K562 (cell line): ENCODE data around the gene GLCCI1. TPM values are rescaled to one million over a fixed set of nuclear protein-coding genes. Genes with fewer than 3 reads are reported as not detected.
A peak's percentile ranks its signal among the peaks of the same experiment; 100 is the strongest.

Source experiments
- CAMTA2 ChIP-seq: fragments of 250-450 bp; sonication (Bioruptor Pico); conservative IDR thresholded peaks from 2 replicates; pipeline ENCODE4 v1.5.1; 2022
- GTF2E2 ChIP-seq: fragments of 200-800 bp; sonication (Bioruptor generic); IDR thresholded peaks from 2 replicates; pipeline ENCODE4 v1.6.1; 2016; ENCODE audit warnings: missing genetic modification characterization, missing compliant biosample characterization
- HNRNPK ChIP-seq: fragments of 200-400 bp; formaldehyde crosslinking; IDR thresholded peaks from one replicate; pipeline ENCODE4 v1.6.1; 2018; ENCODE audit warnings: mild to moderate bottlenecking, low read depth, low read length; ENCODE audit not compliant: poor library complexity, severe bottlenecking
- NCOA1 ChIP-seq: fragments of 450-650 bp; IDR thresholded peaks from 2 replicates; pipeline ENCODE4 v1.6.1; 2016; ENCODE audit warnings: low read depth
- NCOA4 ChIP-seq: fragments of 450-650 bp; IDR thresholded peaks from 2 replicates; pipeline ENCODE4 v1.6.1; 2018; ENCODE audit warnings: mild to moderate bottlenecking; ENCODE audit not compliant: partially characterized antibody
- NCOR1 ChIP-seq: fragments of 450-650 bp; IDR thresholded peaks from 2 replicates; pipeline ENCODE4 v1.6.1; 2016; ENCODE audit warnings: mild to moderate bottlenecking, moderate library complexity
- PYGO2 ChIP-seq: fragments of 450-650 bp; IDR thresholded peaks from 2 replicates; pipeline ENCODE4 v1.6.1; 2016; ENCODE audit warnings: mild to moderate bottlenecking, missing genetic modification characterization, moderate library complexity, missing compliant biosample characterization
- SIN3A ChIP-seq, 2 experiments: fragments of 150-350 bp in 1 of 2; IDR thresholded peaks; 2 replicates each; pipeline ENCODE4 v1.6.1; 2011 to 2016; ENCODE audit warnings: borderline replicate concordance in 2 of 2, low read depth in 2 of 2, low read length in 2 of 2, mild to moderate bottlenecking in 2 of 2, moderate library complexity in 2 of 2; ENCODE audit not compliant: control insufficient read depth in 1 of 2
- SIN3B ChIP-seq: fragments of 450-650 bp; IDR thresholded peaks from 2 replicates; pipeline ENCODE4 v1.6.1; 2017; ENCODE audit warnings: low read depth, mild to moderate bottlenecking, moderate library complexity
- SMAD4 ChIP-seq: fragments of 250-450 bp; sonication (Bioruptor Pico); conservative IDR thresholded peaks from 2 replicates; pipeline ENCODE4 v1.8.0; 2021; ENCODE audit warnings: inconsistent platforms, mild to moderate bottlenecking, moderate library complexity
- TOE1 ChIP-seq, 2 experiments: fragments of 450-650 bp in 1 of 2; sonication (generic) in 1 of 2; formaldehyde crosslinking in 1 of 2; IDR thresholded peaks; 2 replicates each; pipeline versions ENCODE4 v1.7.1 to v1.8.0; 2016 to 2022; ENCODE audit warnings: borderline replicate concordance in 2 of 2, mild to moderate bottlenecking in 2 of 2, antibody characterized with exemption in 1 of 2, inconsistent platforms in 1 of 2, low read depth in 1 of 2, missing genetic modification reagents in 1 of 2, moderate library complexity in 1 of 2
- ZBTB1 ChIP-seq: sonication (generic); formaldehyde crosslinking; IDR thresholded peaks from 2 replicates; pipeline ENCODE4 v1.8.1; 2023; ENCODE audit warnings: missing genetic modification reagents, low read depth, mild to moderate bottlenecking, borderline replicate concordance
- ZNF354B ChIP-seq: fragments of 250-450 bp; sonication (Bioruptor Pico); IDR thresholded peaks from 2 replicates; pipeline ENCODE4 v1.4.0; 2020
- ZNF695 ChIP-seq: fragments of 450-650 bp; formaldehyde crosslinking; IDR thresholded peaks from 2 replicates; pipeline ENCODE4 v1.4.0; 2020; ENCODE audit warnings: mild to moderate bottlenecking, moderate library complexity
- ZNF717 ChIP-seq: fragments of 250-450 bp; sonication (Bioruptor Pico); IDR thresholded peaks from 2 replicates; pipeline ENCODE4 v1.5.0; 2021
- polyA plus RNA-seq, 8 experiments: library from polyadenylated mRNA; depleted of rRNA in 4 of 8; stranded (reverse) in 5 of 8; unstranded in 3 of 8; fragments of >200 nt; fragmentation: Nextera tagmentation in 2 of 8; fragmentation: Illumina TruSeq in 1 of 8; extraction: Ambion mirVana in 2 of 8; extraction: Trizol in 1 of 8; gene quantifications; 2 replicates each; pipeline versions ENCODE4 v1.2.1 to v1.2.3, GENCODE V29; 2011 to 2014; ENCODE audit warnings: inconsistent platforms in 1 of 8, missing spikeins in 1 of 8
- total RNA-seq, 7 experiments: library from RNA; depleted of rRNA in 6 of 7; stranded (reverse); fragments of >200 nt in 6 of 7; fragmentation: Illumina TruSeq in 2 of 7; extraction: Trizol in 2 of 7; gene quantifications; 2 replicates each; pipeline versions ENCODE4 v1.2.1 to v1.2.3, GENCODE V29; 2011 to 2021; ENCODE audit warnings: low replicate concordance in 1 of 7
- TF ChIP-seq, protein P1 (sequence below): fragments of 450-650 bp; IDR thresholded peaks from 2 replicates; pipeline ENCODE4 v1.6.1; 2016; ENCODE audit warnings: mild to moderate bottlenecking, moderate library complexity
- TF ChIP-seq, protein P2 (sequence below): fragments of 250-450 bp; sonication (Bioruptor Pico); IDR thresholded peaks from 2 replicates; pipeline ENCODE4 v1.4.0; 2020; ENCODE audit warnings: mild to moderate bottlenecking

Gene GLCCI1
- total and polyA plus RNA-seq, 9 of the 15 experiments (the other 6 are each of a cell fraction or from before 2014, with no cell fraction given): 2.7 to 11.9 (median 7.2) TPM

GRCh38 chr7:8035192-8035591 is 66.6 kb downstream of the GLCCI1 start (continued):
- TF ChIP-seq NCOA1: no peak
- no peak for TF ChIP-seq ZNF695 (CRISPR knock-in tag)
- TF ChIP-seq, protein P1, sequence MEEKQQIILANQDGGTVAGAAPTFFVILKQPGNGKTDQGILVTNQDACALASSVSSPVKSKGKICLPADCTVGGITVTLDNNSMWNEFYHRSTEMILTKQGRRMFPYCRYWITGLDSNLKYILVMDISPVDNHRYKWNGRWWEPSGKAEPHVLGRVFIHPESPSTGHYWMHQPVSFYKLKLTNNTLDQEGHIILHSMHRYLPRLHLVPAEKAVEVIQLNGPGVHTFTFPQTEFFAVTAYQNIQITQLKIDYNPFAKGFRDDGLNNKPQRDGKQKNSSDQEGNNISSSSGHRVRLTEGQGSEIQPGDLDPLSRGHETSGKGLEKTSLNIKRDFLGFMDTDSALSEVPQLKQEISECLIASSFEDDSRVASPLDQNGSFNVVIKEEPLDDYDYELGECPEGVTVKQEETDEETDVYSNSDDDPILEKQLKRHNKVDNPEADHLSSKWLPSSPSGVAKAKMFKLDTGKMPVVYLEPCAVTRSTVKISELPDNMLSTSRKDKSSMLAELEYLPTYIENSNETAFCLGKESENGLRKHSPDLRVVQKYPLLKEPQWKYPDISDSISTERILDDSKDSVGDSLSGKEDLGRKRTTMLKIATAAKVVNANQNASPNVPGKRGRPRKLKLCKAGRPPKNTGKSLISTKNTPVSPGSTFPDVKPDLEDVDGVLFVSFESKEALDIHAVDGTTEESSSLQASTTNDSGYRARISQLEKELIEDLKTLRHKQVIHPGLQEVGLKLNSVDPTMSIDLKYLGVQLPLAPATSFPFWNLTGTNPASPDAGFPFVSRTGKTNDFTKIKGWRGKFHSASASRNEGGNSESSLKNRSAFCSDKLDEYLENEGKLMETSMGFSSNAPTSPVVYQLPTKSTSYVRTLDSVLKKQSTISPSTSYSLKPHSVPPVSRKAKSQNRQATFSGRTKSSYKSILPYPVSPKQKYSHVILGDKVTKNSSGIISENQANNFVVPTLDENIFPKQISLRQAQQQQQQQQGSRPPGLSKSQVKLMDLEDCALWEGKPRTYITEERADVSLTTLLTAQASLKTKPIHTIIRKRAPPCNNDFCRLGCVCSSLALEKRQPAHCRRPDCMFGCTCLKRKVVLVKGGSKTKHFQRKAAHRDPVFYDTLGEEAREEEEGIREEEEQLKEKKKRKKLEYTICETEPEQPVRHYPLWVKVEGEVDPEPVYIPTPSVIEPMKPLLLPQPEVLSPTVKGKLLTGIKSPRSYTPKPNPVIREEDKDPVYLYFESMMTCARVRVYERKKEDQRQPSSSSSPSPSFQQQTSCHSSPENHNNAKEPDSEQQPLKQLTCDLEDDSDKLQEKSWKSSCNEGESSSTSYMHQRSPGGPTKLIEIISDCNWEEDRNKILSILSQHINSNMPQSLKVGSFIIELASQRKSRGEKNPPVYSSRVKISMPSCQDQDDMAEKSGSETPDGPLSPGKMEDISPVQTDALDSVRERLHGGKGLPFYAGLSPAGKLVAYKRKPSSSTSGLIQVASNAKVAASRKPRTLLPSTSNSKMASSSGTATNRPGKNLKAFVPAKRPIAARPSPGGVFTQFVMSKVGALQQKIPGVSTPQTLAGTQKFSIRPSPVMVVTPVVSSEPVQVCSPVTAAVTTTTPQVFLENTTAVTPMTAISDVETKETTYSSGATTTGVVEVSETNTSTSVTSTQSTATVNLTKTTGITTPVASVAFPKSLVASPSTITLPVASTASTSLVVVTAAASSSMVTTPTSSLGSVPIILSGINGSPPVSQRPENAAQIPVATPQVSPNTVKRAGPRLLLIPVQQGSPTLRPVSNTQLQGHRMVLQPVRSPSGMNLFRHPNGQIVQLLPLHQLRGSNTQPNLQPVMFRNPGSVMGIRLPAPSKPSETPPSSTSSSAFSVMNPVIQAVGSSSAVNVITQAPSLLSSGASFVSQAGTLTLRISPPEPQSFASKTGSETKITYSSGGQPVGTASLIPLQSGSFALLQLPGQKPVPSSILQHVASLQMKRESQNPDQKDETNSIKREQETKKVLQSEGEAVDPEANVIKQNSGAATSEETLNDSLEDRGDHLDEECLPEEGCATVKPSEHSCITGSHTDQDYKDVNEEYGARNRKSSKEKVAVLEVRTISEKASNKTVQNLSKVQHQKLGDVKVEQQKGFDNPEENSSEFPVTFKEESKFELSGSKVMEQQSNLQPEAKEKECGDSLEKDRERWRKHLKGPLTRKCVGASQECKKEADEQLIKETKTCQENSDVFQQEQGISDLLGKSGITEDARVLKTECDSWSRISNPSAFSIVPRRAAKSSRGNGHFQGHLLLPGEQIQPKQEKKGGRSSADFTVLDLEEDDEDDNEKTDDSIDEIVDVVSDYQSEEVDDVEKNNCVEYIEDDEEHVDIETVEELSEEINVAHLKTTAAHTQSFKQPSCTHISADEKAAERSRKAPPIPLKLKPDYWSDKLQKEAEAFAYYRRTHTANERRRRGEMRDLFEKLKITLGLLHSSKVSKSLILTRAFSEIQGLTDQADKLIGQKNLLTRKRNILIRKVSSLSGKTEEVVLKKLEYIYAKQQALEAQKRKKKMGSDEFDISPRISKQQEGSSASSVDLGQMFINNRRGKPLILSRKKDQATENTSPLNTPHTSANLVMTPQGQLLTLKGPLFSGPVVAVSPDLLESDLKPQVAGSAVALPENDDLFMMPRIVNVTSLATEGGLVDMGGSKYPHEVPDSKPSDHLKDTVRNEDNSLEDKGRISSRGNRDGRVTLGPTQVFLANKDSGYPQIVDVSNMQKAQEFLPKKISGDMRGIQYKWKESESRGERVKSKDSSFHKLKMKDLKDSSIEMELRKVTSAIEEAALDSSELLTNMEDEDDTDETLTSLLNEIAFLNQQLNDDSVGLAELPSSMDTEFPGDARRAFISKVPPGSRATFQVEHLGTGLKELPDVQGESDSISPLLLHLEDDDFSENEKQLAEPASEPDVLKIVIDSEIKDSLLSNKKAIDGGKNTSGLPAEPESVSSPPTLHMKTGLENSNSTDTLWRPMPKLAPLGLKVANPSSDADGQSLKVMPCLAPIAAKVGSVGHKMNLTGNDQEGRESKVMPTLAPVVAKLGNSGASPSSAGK: no peak
- TF ChIP-seq TOE1 (IDR thresholded peaks at IDR 0.05; ENCODE audit: borderline replicate concordance): no peak
- no peak for TF ChIP-seq TOE1 (CRISPR knock-in tag; IDR thresholded peaks at IDR 0.05; ENCODE audit: borderline replicate concordance, low read depth)
- TF ChIP-seq PYGO2 (tag): no peak
- no peak for TF ChIP-seq SIN3B
- TF ChIP-seq ZNF354B (CRISPR knock-in tag): no peak
- no peak for TF ChIP-seq CAMTA2 (CRISPR knock-in tag)
- TF ChIP-seq, protein P2, sequence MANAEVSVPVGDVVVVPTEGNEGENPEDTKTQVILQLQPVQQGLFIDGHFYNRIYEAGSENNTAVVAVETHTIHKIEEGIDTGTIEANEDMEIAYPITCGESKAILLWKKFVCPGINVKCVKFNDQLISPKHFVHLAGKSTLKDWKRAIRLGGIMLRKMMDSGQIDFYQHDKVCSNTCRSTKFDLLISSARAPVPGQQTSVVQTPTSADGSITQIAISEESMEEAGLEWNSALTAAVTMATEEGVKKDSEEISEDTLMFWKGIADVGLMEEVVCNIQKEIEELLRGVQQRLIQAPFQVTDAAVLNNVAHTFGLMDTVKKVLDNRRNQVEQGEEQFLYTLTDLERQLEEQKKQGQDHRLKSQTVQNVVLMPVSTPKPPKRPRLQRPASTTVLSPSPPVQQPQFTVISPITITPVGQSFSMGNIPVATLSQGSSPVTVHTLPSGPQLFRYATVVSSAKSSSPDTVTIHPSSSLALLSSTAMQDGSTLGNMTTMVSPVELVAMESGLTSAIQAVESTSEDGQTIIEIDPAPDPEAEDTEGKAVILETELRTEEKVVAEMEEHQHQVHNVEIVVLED (CRISPR knock-in tag): no peak
- TF ChIP-seq SIN3A (IDR thresholded peaks at IDR 0.05; ENCODE audit: borderline replicate concordance in 2 of 2, control insufficient read depth in 1 of 2, low read depth in 2 of 2, low read length in 2 of 2): no peak
- no peak for TF ChIP-seq ZBTB1 (CRISPR knock-in tag)
- TF ChIP-seq ZNF717: no peak
- TF ChIP-seq GTF2E2 (tag): no peak
- 0 out of 2 replicates have a peak, but pooled peaks have one; percentile 26 for TF ChIP-seq SMAD4 (CRISPR knock-in tag)
- TF ChIP-seq NCOR1: peak; percentile 36
- TF ChIP-seq HNRNPK: no peak
- TF ChIP-seq NCOA4: no peak
